HEK293 (cell line): ENCODE data around the gene SLFN5.
"Not testable (repeated sequence)": the region's sequence is repeated elsewhere in the genome, so short reads cannot be mapped to it uniquely, and the experiment has no call there.

Experiments
- CTCF ChIA-PET: fragments of 350-600 bp; formaldehyde crosslinking; extraction: SDS; loops from one replicate; lab custom pipeline; 2021; ENCODE audit warnings: antibody characterized with exemption; lab: Yijun Ruan, JAX
- POLR2A ChIA-PET: fragments of 300-600 bp; formaldehyde crosslinking; extraction: SDS; loops from one replicate; lab custom pipeline; 2020; ENCODE audit warnings: antibody characterized with exemption, inconsistent platforms; lab: Yijun Ruan, JAX
- H3K27ac ChIP-seq: fragments of 200-500 bp; sonication (Bioruptor generic); 2 replicates; pipeline ENCODE4 v1.5.1; 2014; ENCODE audit warnings: low read depth, low read length, control low read depth, inconsistent platforms; ENCODE audit errors: extremely low read depth
- H3K36me3 ChIP-seq, 2 experiments: fragments of 200-500 bp in 1 of 2; sonication (Bioruptor generic) in 1 of 2; 1 replicate in 1 of 2; 2 replicates in 1 of 2; pipeline ENCODE4 v1.5.1; 2014 to 2017; ENCODE audit warnings: inconsistent platforms in 2 of 2, low read length in 2 of 2; ENCODE audit not compliant: control insufficient read depth in 2 of 2, insufficient read depth in 1 of 2
- H3K4me1 ChIP-seq: fragments of 200-500 bp; sonication (Bioruptor generic); 2 replicates; pipeline ENCODE4 v1.5.1; 2014; ENCODE audit warnings: mild to moderate bottlenecking, low read length, inconsistent platforms; ENCODE audit not compliant: control insufficient read depth, insufficient read depth
- H3K4me3 ChIP-seq: 2 replicates; pipeline ENCODE4 v1.5.1; 2011; ENCODE audit warnings: low read depth, mild to moderate bottlenecking, control low read depth, low read length, moderate library complexity
- H3K9me3 ChIP-seq: fragments of 200-500 bp; sonication (Bioruptor generic); 2 replicates; pipeline ENCODE4 v1.5.1; 2014; ENCODE audit warnings: low read depth, low read length, inconsistent platforms; ENCODE audit not compliant: control insufficient read depth, insufficient read depth
- GFI1B ChIP-seq: fragments of 450-650 bp; formaldehyde crosslinking; IDR thresholded peaks from 2 replicates; pipeline ENCODE4 v1.5.1; 2016; ENCODE audit warnings: missing biosample characterization, missing genetic modification characterization
- KLF8 ChIP-seq: fragments of 450-650 bp; formaldehyde crosslinking; IDR thresholded peaks from 2 replicates; pipeline ENCODE4 v1.5.1; 2016; ENCODE audit warnings: missing biosample characterization, missing genetic modification characterization
- PRDM4 ChIP-seq: fragments of 450-650 bp; formaldehyde crosslinking; IDR thresholded peaks from 2 replicates; pipeline ENCODE4 v1.5.1; 2017; ENCODE audit warnings: missing biosample characterization, missing genetic modification characterization
- RBAK ChIP-seq: fragments of 450-650 bp; formaldehyde crosslinking; IDR thresholded peaks from 2 replicates; pipeline ENCODE4 v1.5.1; 2016; ENCODE audit warnings: missing biosample characterization, missing genetic modification characterization
- REST ChIP-seq: fragments of 450-650 bp; formaldehyde crosslinking; IDR thresholded peaks from 2 replicates; pipeline ENCODE4 v1.5.1; 2016; ENCODE audit warnings: missing biosample characterization, missing genetic modification characterization
- SP3 ChIP-seq: fragments of 450-650 bp; formaldehyde crosslinking; IDR thresholded peaks from 2 replicates; pipeline ENCODE4 v1.5.1; 2016; ENCODE audit warnings: missing biosample characterization, missing genetic modification characterization
- SP7 ChIP-seq: fragments of 450-650 bp; formaldehyde crosslinking; IDR thresholded peaks from 2 replicates; pipeline ENCODE4 v1.5.1; 2016; ENCODE audit warnings: missing biosample characterization, missing genetic modification characterization
- TRIM28 ChIP-seq: IDR thresholded peaks from 2 replicates; pipeline ENCODE4 v1.6.1; 2011; ENCODE audit warnings: low read length, control low read depth, borderline replicate concordance
- ZFP37 ChIP-seq: fragments of 450-650 bp; formaldehyde crosslinking; IDR thresholded peaks from 2 replicates; pipeline ENCODE4 v1.5.1; 2016; ENCODE audit warnings: missing biosample characterization, missing genetic modification characterization
- ZNF133 ChIP-seq: fragments of 450-650 bp; formaldehyde crosslinking; IDR thresholded peaks from 2 replicates; pipeline ENCODE4 v1.5.1; 2016; ENCODE audit warnings: missing biosample characterization, missing genetic modification characterization
- ZNF138 ChIP-seq: fragments of 450-650 bp; formaldehyde crosslinking; IDR thresholded peaks from 2 replicates; pipeline ENCODE4 v1.5.1; 2016; ENCODE audit warnings: missing biosample characterization, missing genetic modification characterization, borderline replicate concordance
- ZNF140 ChIP-seq: fragments of 450-650 bp; formaldehyde crosslinking; IDR thresholded peaks from 2 replicates; pipeline ENCODE4 v1.5.1; 2016; ENCODE audit warnings: missing biosample characterization, missing genetic modification characterization
- ZNF184 ChIP-seq: fragments of 450-650 bp; IDR thresholded peaks from 2 replicates; pipeline ENCODE4 v1.5.1; 2018; ENCODE audit warnings: missing biosample characterization, mild to moderate bottlenecking, missing genetic modification characterization
- ZNF2 ChIP-seq: fragments of 450-650 bp; formaldehyde crosslinking; IDR thresholded peaks from 2 replicates; pipeline ENCODE4 v1.5.1; 2016; ENCODE audit warnings: missing biosample characterization, missing genetic modification characterization
- ZNF211 ChIP-seq: fragments of 450-650 bp; formaldehyde crosslinking; IDR thresholded peaks from 2 replicates; pipeline ENCODE4 v1.5.1; 2016; ENCODE audit warnings: low read depth, missing biosample characterization, missing genetic modification characterization
- ZNF416 ChIP-seq: fragments of 450-650 bp; formaldehyde crosslinking; IDR thresholded peaks from 2 replicates; pipeline ENCODE4 v1.5.1; 2016; ENCODE audit warnings: missing biosample characterization, missing genetic modification characterization
- ZNF654 ChIP-seq: fragments of 450-650 bp; formaldehyde crosslinking; IDR thresholded peaks from 2 replicates; pipeline ENCODE4 v1.5.1; 2016; ENCODE audit warnings: low read depth, missing biosample characterization, missing genetic modification characterization
- ZNF76 ChIP-seq: fragments of 450-650 bp; formaldehyde crosslinking; IDR thresholded peaks from 2 replicates; pipeline ENCODE4; 2016; ENCODE audit warnings: low read depth, missing biosample characterization, missing genetic modification characterization, borderline replicate concordance
- ZSCAN23 ChIP-seq: fragments of 450-650 bp; formaldehyde crosslinking; IDR thresholded peaks from 2 replicates; pipeline ENCODE4 v1.5.1; 2016; ENCODE audit warnings: missing biosample characterization, missing genetic modification characterization
- ZSCAN30 ChIP-seq: fragments of 450-650 bp; IDR thresholded peaks from 2 replicates; pipeline ENCODE4 v1.5.1; 2018; ENCODE audit warnings: missing biosample characterization, mild to moderate bottlenecking, missing genetic modification characterization, moderate library complexity
- TF ChIP-seq, protein P1 (sequence below): fragments of 450-650 bp; formaldehyde crosslinking; IDR thresholded peaks from 2 replicates; pipeline ENCODE4 v1.5.1; 2016; ENCODE audit warnings: missing biosample characterization, missing genetic modification characterization

Gene SLFN5

GRCh38 chr17:35299135-35299534, 56.3 kb downstream of the SLFN5 start (continued):
- TF ChIP-seq REST (tag by site-specific recombination) (no peak), TRIM28 (no peak)

GRCh38 chr17:35309345-35309744, 66.5 kb downstream of the SLFN5 start:
- H3K4me3 ChIP-seq, H3K36me3 ChIP-seq, H3K27ac ChIP-seq, POLR2A ChIA-PET, H3K9me3 ChIP-seq, H3K4me1 ChIP-seq: not testable (repeated sequence)
- CTCF ChIA-PET: interaction anchor here (0.6 to 11.4 kb wide), 2 partner anchors 113 to 226 kb away, joined by 3 to 236 read pairs; partner anchors contain the start of gene SLFN12L

GRCh38 chr17:35312346-35312745, 69.5 kb downstream of the SLFN5 start:
- H3K4me1 ChIP-seq: no peaks in the 10 kb centered on the region
- H3K36me3 ChIP-seq: no peaks in the 10 kb centered on the region
- CTCF ChIA-PET: interaction anchor here (0.7 to 11.4 kb wide), 34 partner anchors 9 to 1822 kb away, joined by 3 to 236 read pairs (median 4); partner anchors contain the start of genes SLFN11, SLFN12L and SLFN13
- no peak overlapping the region for H3K27ac ChIP-seq
- no peak overlapping the region for H3K4me3 ChIP-seq
- POLR2A ChIA-PET: interaction anchor here (1.5 kb wide), 1 partner anchor 61 kb away, joined by 6 read pairs; the partner anchor contains the start of gene SLFN11
- H3K9me3 ChIP-seq: no peaks in the 10 kb centered on the region
- TF ChIP-seq RBAK (tag by site-specific recombination) (no peak), KLF8 (tag by site-specific recombination) (no peak), ZSCAN23 (tag by site-specific recombination) (no peak), ZNF76 (tag by site-specific recombination) (no peak), SP3 (no peak), ZFP37 (tag by site-specific recombination) (no peak), ZNF184 (tag by site-specific recombination) (no peak)

GRCh38 chr17:35312790-35313711, 70.2 kb downstream of the SLFN5 start:
- H3K4me1 ChIP-seq: no peaks in the 10 kb centered on the region
- POLR2A ChIA-PET: interaction anchor here (1.5 kb wide), 1 partner anchor 60 kb away, joined by 6 read pairs; the partner anchor contains the start of gene SLFN11
- no peak overlapping the region for H3K4me3 ChIP-seq
- peak; percentile 96 for TF ChIP-seq ZNF654 (tag by site-specific recombination)
- TF ChIP-seq ZNF416: no peak
- TF ChIP-seq SP7 (tag by site-specific recombination): 0 out of 2 replicates have a peak, but pooled peaks have one; percentile 9
- TF ChIP-seq, protein P1, sequence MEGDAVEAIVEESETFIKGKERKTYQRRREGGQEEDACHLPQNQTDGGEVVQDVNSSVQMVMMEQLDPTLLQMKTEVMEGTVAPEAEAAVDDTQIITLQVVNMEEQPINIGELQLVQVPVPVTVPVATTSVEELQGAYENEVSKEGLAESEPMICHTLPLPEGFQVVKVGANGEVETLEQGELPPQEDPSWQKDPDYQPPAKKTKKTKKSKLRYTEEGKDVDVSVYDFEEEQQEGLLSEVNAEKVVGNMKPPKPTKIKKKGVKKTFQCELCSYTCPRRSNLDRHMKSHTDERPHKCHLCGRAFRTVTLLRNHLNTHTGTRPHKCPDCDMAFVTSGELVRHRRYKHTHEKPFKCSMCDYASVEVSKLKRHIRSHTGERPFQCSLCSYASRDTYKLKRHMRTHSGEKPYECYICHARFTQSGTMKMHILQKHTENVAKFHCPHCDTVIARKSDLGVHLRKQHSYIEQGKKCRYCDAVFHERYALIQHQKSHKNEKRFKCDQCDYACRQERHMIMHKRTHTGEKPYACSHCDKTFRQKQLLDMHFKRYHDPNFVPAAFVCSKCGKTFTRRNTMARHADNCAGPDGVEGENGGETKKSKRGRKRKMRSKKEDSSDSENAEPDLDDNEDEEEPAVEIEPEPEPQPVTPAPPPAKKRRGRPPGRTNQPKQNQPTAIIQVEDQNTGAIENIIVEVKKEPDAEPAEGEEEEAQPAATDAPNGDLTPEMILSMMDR: peak; percentile 54
- TF ChIP-seq ZNF140 (tag by site-specific recombination): no peak
- TF ChIP-seq ZNF211: no peak
- no peak for TF ChIP-seq ZNF133 (tag by site-specific recombination)
- TF ChIP-seq ZSCAN30: 0 out of 2 replicates have a peak, but pooled peaks have one; percentile 14
- 0 out of 2 replicates have a peak, but pooled peaks have one; percentile 44 for TF ChIP-seq ZNF2 (tag by site-specific recombination)
- TF ChIP-seq PRDM4: no peak
- TF ChIP-seq ZNF138: no peak
- TF ChIP-seq GFI1B (tag by site-specific recombination): no peak

More at GRCh38 chr17:35312790-35313711, 70.2 kb downstream of the SLFN5 start:
- CTCF ChIA-PET: interaction anchor here (0.6 to 11.4 kb wide), 47 partner anchors 10 to 1821 kb away, joined by 3 to 236 read pairs (median 4); partner anchors contain the start of genes SLFN11, SLFN12L and SLFN13
- no peaks in the 10 kb centered on the region for H3K9me3 ChIP-seq
- no peak overlapping the region for H3K27ac ChIP-seq
- H3K36me3 ChIP-seq: no peaks in the 10 kb centered on the region
